Measurements from ENCODE around the gene WDR83.

WDR83 gene

DNA sequence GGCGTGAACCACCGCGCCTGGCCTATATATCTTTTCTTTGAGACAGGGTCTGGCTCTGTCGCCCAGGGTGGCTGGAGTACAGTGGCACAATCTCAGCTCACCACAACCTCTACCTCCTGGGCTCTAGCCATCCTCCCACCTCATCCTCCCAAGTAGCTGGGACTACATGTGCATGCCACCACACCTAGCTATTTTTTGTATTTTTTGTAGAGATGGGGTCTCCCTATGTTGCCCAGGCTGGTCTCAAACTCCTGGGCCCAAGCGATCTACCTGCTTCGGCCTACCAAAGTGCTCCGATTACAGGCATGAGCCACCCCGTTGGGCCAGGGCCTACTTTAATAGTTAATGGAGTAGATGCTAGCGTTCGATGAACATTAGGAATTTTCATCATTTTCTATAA is 53.7 kb downstream of the WDR83 start:
- DNase-seq: no peak

- no peak for DNase-seq
Measured at GRCh38 chr19:12720851-12721655, 54.4 kb downstream of the WDR83 start.

GRCh38 chr19:12721656-12722565 is 55.3 kb downstream of the WDR83 start:
- peak; percentile 53 to 67 for DNase-seq

DNA sequence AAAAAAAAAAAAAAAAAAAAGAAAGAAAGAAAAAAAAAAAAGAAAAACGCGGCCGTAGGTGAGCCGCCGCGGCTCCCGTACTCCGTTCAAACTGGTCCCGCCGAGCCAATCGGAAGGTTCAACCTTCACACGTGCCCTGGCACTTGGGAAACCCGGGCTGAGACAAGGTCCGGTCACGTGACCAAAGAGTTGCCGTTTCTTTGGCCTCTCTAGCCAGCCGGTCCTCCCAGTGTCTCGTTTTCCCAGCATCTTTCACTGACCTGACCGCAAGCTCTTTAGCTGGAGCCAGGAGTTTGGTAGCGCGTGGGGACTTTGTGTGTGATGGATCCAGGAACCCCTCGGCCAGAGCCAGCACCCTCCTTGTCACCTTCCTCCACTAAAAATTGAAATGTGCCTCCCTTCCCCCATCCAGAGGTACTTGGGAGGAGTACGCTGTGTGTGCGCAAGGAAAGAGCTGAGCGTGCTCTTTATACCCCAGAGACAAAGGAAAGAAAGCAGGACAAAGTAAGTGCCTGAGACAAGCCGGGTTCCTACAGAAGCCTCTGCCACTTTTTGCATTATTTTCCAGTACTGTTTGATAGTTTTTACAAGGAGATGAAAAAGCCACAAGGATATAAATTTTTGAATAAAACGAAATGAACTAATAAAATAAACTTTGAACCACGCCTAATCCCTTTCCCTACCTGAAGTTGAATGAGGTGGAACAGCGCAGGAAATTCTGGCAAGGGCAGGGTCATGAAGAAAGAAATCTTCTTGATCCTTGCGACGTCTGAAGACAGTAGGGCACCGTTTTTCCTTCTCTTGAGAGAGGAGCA is 56.2 kb downstream of the WDR83 start:
- DNase-seq: peak; percentile 97

- DNase-seq: no peak
Measured at GRCh38 chr19:12723381-12723640, 56.7 kb downstream of the WDR83 start.

DNA sequence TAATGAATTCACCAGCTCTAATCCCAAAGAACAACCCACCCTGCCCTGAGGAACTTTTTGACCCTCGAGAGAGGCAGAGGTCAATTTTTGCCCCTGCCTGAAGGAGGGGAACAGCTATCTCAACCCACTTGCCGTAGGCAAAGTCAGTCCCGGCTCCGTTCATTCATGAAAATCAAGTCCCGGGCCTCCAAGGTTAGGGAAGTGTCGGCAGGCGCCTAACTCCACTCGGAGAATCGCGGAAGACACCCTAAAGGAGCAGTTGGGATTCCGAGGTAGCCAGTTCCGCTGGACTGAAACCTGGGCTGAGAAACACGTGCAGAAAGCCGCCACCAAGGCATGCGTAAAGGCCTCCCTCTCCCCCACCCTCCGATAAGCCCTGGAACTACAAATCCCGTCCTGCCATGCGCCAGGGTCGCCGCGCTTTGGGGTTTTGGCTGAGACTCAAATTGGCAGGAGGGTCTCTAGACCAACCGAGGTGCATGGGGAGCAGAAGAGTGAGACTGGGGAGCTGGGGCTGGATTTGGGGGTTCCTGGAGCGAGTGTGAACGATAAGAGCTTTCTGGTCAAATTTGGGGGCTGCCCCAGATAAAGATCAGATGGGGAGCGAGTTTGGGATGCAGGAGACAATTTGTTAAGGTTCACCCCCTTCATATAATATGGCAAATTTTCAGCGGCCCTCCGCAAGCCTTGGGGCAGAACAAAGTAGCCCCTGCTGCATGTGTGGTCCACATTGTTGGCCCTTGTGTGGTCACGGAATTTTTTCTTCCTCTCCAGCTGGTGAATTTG is 57.2 kb downstream of the WDR83 start, which contains the start of gene TNPO2:
TSS of gene TNPO2 (minus strand) at position 292 of the 786 bp plus-strand sequence. CDS start 2,955 bp downstream, outside the sequence.
- DNase-seq: peak; percentile 61 to 68

All from CD4-positive, alpha-beta T cell treated with Interleukin-1 beta for 1 hour (primary cell).